ENCODE data around the gene PLCB1.

PLCB1 gene

GRCh38 chr20:8212286-8212685, 80.2 kb downstream of the PLCB1 start:
- H3K4me3 ChIP-seq (replicated peaks; ENCODE audit: low read depth, low read length): no peak overlapping the region

DNA sequence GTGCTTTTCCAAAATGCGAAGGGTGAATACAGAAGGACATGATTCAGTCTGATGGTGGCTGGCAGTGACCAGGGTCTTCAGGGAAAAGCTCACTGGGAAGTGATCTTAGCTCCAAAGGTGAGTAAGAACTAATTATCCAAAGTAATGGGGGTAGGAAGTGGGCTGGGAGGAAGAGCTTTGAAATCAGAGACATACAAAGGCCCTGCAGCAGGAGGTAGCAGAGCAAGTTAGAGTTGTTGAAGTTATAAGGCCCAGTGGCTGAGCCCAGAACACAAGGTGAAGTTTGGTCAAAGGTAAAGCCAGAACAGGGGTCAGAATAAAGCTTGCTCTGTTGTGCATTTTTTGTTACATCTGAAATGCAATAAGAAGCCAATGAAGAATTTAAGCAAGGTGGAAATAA, 81.2 kb downstream of the PLCB1 start:
- no peak for DNase-seq (ENCODE audit: extremely low read depth, insufficient read length)
- Histone ChIP-seq H3K4me3 (replicated peaks; ENCODE audit: low read depth, low read length) (no peak overlapping the region), H3K27me3 (replicated peaks; ENCODE audit: control insufficient read depth, insufficient read depth, low read length) (no peaks in the 10 kb centered on the region), H3K36me3 (ENCODE audit: control insufficient read depth, insufficient read depth, low read length) (no peaks in the 10 kb centered on the region)
- TF ChIP-seq, protein P1, sequence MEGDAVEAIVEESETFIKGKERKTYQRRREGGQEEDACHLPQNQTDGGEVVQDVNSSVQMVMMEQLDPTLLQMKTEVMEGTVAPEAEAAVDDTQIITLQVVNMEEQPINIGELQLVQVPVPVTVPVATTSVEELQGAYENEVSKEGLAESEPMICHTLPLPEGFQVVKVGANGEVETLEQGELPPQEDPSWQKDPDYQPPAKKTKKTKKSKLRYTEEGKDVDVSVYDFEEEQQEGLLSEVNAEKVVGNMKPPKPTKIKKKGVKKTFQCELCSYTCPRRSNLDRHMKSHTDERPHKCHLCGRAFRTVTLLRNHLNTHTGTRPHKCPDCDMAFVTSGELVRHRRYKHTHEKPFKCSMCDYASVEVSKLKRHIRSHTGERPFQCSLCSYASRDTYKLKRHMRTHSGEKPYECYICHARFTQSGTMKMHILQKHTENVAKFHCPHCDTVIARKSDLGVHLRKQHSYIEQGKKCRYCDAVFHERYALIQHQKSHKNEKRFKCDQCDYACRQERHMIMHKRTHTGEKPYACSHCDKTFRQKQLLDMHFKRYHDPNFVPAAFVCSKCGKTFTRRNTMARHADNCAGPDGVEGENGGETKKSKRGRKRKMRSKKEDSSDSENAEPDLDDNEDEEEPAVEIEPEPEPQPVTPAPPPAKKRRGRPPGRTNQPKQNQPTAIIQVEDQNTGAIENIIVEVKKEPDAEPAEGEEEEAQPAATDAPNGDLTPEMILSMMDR (IDR thresholded peaks at IDR 0.05; ENCODE audit: insufficient read depth, low read length, poor library complexity, severe bottlenecking): no peak

More at GRCh38 chr20:8212286-8212685, 80.2 kb downstream of the PLCB1 start:
- Histone ChIP-seq H3K36me3 (ENCODE audit: control insufficient read depth, insufficient read depth, low read length) (no peaks in the 10 kb centered on the region), H3K27me3 (replicated peaks; ENCODE audit: control insufficient read depth, insufficient read depth, low read length) (no peaks in the 10 kb centered on the region)
- TF ChIP-seq, protein P1 (IDR thresholded peaks at IDR 0.05; ENCODE audit: insufficient read depth, low read length, poor library complexity, severe bottlenecking): no peak
- peak; percentile 33 for DNase-seq (ENCODE audit: extremely low read depth, insufficient read length)

- peak overlapping the region; percentile 9; the same call in 1 of the 2 replicates for H3K4me3 ChIP-seq (replicated peaks; ENCODE audit: low read depth, low read length)
- peak; percentile 42 for DNase-seq (ENCODE audit: extremely low read depth, insufficient read length)
- H3K36me3 ChIP-seq (ENCODE audit: control insufficient read depth, insufficient read depth, low read length): no peaks in the 10 kb centered on the region
- TF ChIP-seq, protein P1 (IDR thresholded peaks at IDR 0.05; ENCODE audit: insufficient read depth, low read length, poor library complexity, severe bottlenecking): no peak
- no peaks in the 10 kb centered on the region for H3K27me3 ChIP-seq (replicated peaks; ENCODE audit: control insufficient read depth, insufficient read depth, low read length)
Observed at GRCh38 chr20:8213831-8214587, 81.9 kb downstream of the PLCB1 start.

GRCh38 chr20:8215361-8215781, 83.3 kb downstream of the PLCB1 start:
- Histone ChIP-seq H3K27me3 (replicated peaks; ENCODE audit: control insufficient read depth, insufficient read depth, low read length) (no peaks in the 10 kb centered on the region), H3K36me3 (ENCODE audit: control insufficient read depth, insufficient read depth, low read length) (no peaks in the 10 kb centered on the region), H3K4me3 (replicated peaks; ENCODE audit: low read depth, low read length) (no peak overlapping the region)
- no peak for DNase-seq (ENCODE audit: extremely low read depth, insufficient read length)
- TF ChIP-seq, protein P1 (IDR thresholded peaks at IDR 0.05; ENCODE audit: insufficient read depth, low read length, poor library complexity, severe bottlenecking): no peak

GRCh38 chr20:8216375-8217200, 84.5 kb downstream of the PLCB1 start:
- no peaks in the 10 kb centered on the region for H3K27me3 ChIP-seq (replicated peaks; ENCODE audit: control insufficient read depth, insufficient read depth, low read length)
- TF ChIP-seq, protein P1 (IDR thresholded peaks at IDR 0.05; ENCODE audit: insufficient read depth, low read length, poor library complexity, severe bottlenecking): no peak
- H3K36me3 ChIP-seq (ENCODE audit: control insufficient read depth, insufficient read depth, low read length): no peaks in the 10 kb centered on the region
- DNase-seq (ENCODE audit: extremely low read depth, insufficient read length): no peak
- no peak overlapping the region for H3K4me3 ChIP-seq (replicated peaks; ENCODE audit: low read depth, low read length)

Data from GM06990 (cell line).